SU-DHL-6 (cell line): ENCODE measurements around the gene ARHGEF26.

Experiments
- CTCF ChIP-seq: fragments of 200-600 bp; sonication (generic); IDR thresholded peaks from one replicate; pipeline ENCODE4 v1.5.1; 2017; ENCODE audit warnings: antibody characterized with exemption, mild to moderate bottlenecking, low read length, moderate library complexity; ENCODE audit not compliant: insufficient read depth, poor library complexity, severe bottlenecking
- EZH2phosphoT487 ChIP-seq: fragments of 200-600 bp; sonication (generic), shearing (Covaris generic); conservative IDR thresholded peaks from 2 replicates; pipeline ENCODE4 v1.6.1; 2018; ENCODE audit warnings: mild to moderate bottlenecking, antibody characterized with exemption, low read length, moderate library complexity, mixed read lengths

- TF ChIP-seq CTCF: no peak
- no peak for TF ChIP-seq EZH2phosphoT487
These were observed 71.9 kb downstream of the ARHGEF26 start for GRCh38 chr3:154193000-154193615.
